Peyer's patch (tissue), 4 donors: ENCODE data around the gene C12orf43. TPM values are rescaled to one million over a fixed set of nuclear protein-coding genes. Genes with fewer than 3 reads are reported as not detected.

Experiments used
- DNase-seq, 3 donors: peaks; one replicate each; pipeline ENCODE4 v3.0.0-alpha.2; 2017 to 2019
- H3K27ac ChIP-seq, 4 donors: fragments of 200-600 bp; sonication (generic); one replicate each; pipeline ENCODE4 v1.5.1; 2016 to 2019
- H3K27me3 ChIP-seq, 2 donors: fragments of 200-600 bp; sonication (generic); one replicate each; pipeline ENCODE4 v1.5.1; 2019
- H3K36me3 ChIP-seq, 3 donors: fragments of 200-600 bp; sonication (generic); one replicate each; pipeline ENCODE4 v1.5.1; 2016 to 2019
- H3K4me1 ChIP-seq, 4 donors: fragments of 200-600 bp; sonication (generic); one replicate each; pipeline ENCODE4 v1.5.1; 2016 to 2019
- H3K4me3 ChIP-seq, 4 donors: fragments of 200-600 bp; sonication (generic); 1 replicate in 3 of 4; 2 replicates in 1 of 4; pipeline ENCODE4 v1.5.1; 2016 to 2019; ENCODE audit warnings: mild to moderate bottlenecking in 1 of 4
- H3K9me3 ChIP-seq, 4 donors: fragments of 200-600 bp; sonication (generic); one replicate each; pipeline ENCODE4 v1.5.1; 2016 to 2019; ENCODE audit warnings: mild to moderate bottlenecking in 1 of 4
- CTCF ChIP-seq, 6 experiments: fragments of 450-650 bp in 4 of 6; fragments of 200-600 bp in 2 of 6; sonication (generic) in 1 of 6; IDR thresholded peaks; one replicate each; pipeline ENCODE4 v1.5.1; 2017 to 2019; ENCODE audit warnings: antibody characterized with exemption in 6 of 6, mild to moderate bottlenecking in 3 of 6, moderate library complexity in 1 of 6
- POLR2A ChIP-seq, 2 donors: fragments of 450-650 bp; IDR thresholded peaks; one replicate each; pipeline ENCODE4 v1.5.1; 2017; ENCODE audit warnings: antibody characterized with exemption in 2 of 2, mild to moderate bottlenecking in 2 of 2, moderate library complexity in 2 of 2
- total RNA-seq, 4 donors: library from RNA; depleted of rRNA; stranded (reverse); fragments of >200 nt; gene quantifications; one replicate each; pipeline ENCODE4 v1.1.0, GENCODE V29; 2016

Gene C12orf43
- total RNA-seq, 4 donors from 2014 or later, result 7.6 to 16.5 (median 12.0) TPM

GRCh38 chr12:121005346-121005815, 10.9 kb downstream of the C12orf43 start:
- Histone ChIP-seq H3K4me3 (no peak overlapping the region), H3K4me1 (no peaks in the 10 kb centered on the region), H3K9me3 (no peaks in the 10 kb centered on the region), H3K27me3 (no peaks in the 10 kb centered on the region), H3K36me3 (peaks cover 0 to 59% (median 0%) of the 10 kb centered on the region in 3 donors), H3K27ac (no peak overlapping the region)
- TF ChIP-seq POLR2A (IDR thresholded peaks at IDR 0.05) (no peak), CTCF (IDR thresholded peaks at IDR 0.05) (peak in 4 of 6 experiments; percentile 41 to 82 (median 76))
- DNase-seq, result peak in 2 of 3 donors; percentile 81 to 82

GRCh38 chr12:121004253-121004815, 12.0 kb downstream of the C12orf43 start:
- TF ChIP-seq POLR2A (IDR thresholded peaks at IDR 0.05) (no peak), CTCF (IDR thresholded peaks at IDR 0.05) (no peak)
- no peak overlapping the region for H3K27ac ChIP-seq

GRCh38 chr12:121003650-121004049, 12.6 kb downstream of the C12orf43 start:
- H3K4me3 ChIP-seq, result no peak overlapping the region
- no peaks in the 10 kb centered on the region for H3K27me3 ChIP-seq
- peak in 1 of 3 donors; percentile 71 for DNase-seq
- H3K36me3 ChIP-seq, result peaks cover 0 to 55% (median 0%) of the 10 kb centered on the region in 3 donors
- H3K27ac ChIP-seq, result no peak overlapping the region
- no peaks in the 10 kb centered on the region for H3K4me1 ChIP-seq
- TF ChIP-seq CTCF (IDR thresholded peaks at IDR 0.05), result peak in 4 of 6 experiments; percentile 17 to 53 (median 52)
- no peak for TF ChIP-seq POLR2A (IDR thresholded peaks at IDR 0.05)
- no peaks in the 10 kb centered on the region for H3K9me3 ChIP-seq

More at GRCh38 chr12:121004253-121004815, 12.0 kb downstream of the C12orf43 start:
- Histone ChIP-seq H3K4me1 (no peaks in the 10 kb centered on the region), H3K27me3 (no peaks in the 10 kb centered on the region), H3K4me3 (no peak overlapping the region), H3K36me3 (peaks cover 0 to 60% (median 0%) of the 10 kb centered on the region in 3 donors), H3K9me3 (no peaks in the 10 kb centered on the region)
- no peak for DNase-seq

- no peak overlapping the region for H3K27ac ChIP-seq
- H3K9me3 ChIP-seq, result no peaks in the 10 kb centered on the region
- H3K27me3 ChIP-seq, result no peaks in the 10 kb centered on the region
- TF ChIP-seq CTCF (IDR thresholded peaks at IDR 0.05), result no peak
- no peak for TF ChIP-seq POLR2A (IDR thresholded peaks at IDR 0.05)
- DNase-seq, result no peak
- H3K4me3 ChIP-seq, result no peak overlapping the region
- no peaks in the 10 kb centered on the region for H3K4me1 ChIP-seq
- peaks cover 0 to 47% (median 0%) of the 10 kb centered on the region in 3 donors for H3K36me3 ChIP-seq
Measured at GRCh38 chr12:121001841-121002483, 14.3 kb downstream of the C12orf43 start.

- Histone ChIP-seq H3K9me3 (no peaks in the 10 kb centered on the region), H3K4me3 (no peak overlapping the region), H3K27me3 (no peaks in the 10 kb centered on the region), H3K4me1 (no peaks in the 10 kb centered on the region), H3K36me3 (peaks cover 0 to 52% (median 0%) of the 10 kb centered on the region in 3 donors), H3K27ac (no peak overlapping the region)
- TF ChIP-seq CTCF (IDR thresholded peaks at IDR 0.05) (no peak), POLR2A (IDR thresholded peaks at IDR 0.05) (no peak)
- DNase-seq, result no peak
Measured at GRCh38 chr12:121001060-121001459, 15.2 kb downstream of the C12orf43 start.
